Natural killer cell (primary cell): ENCODE data around the gene ARHGAP26. TPM values are rescaled to one million over a fixed set of nuclear protein-coding genes. Genes with fewer than 3 reads are reported as not detected.
A peak's percentile ranks its signal among the peaks of the same experiment; 100 is the strongest.

Experiments
- ATAC-seq, 3 donors: fragments of 150-1000 bp in 2 of 3; fragments of 200-7000 bp in 1 of 3; cut with Tn5 transposase; 1 replicate in 1 of 3; 2 replicates in 2 of 3; pipeline ENCODE4 v1.10.0; 2021; ENCODE audit warnings: mild to moderate bottlenecking in 2 of 3, moderate library complexity in 2 of 3
- DNase-seq, 2 donors: peaks; one replicate each; pipeline versions ENCODE4 v3.0.0 to v3.0.0-alpha.2; 2013 to 2021; ENCODE audit warnings: mixed read lengths in 1 of 2
- H3K27ac ChIP-seq: one replicate; pipeline ENCODE4 v1.5.1; 2013; ENCODE audit warnings: mild to moderate bottlenecking, low read length
- H3K27me3 ChIP-seq: one replicate; pipeline ENCODE4 v1.6.1; 2013; ENCODE audit warnings: low read length; ENCODE audit not compliant: control insufficient read depth, insufficient read depth
- H3K36me3 ChIP-seq: one replicate; pipeline ENCODE4 v1.6.1; 2013; ENCODE audit warnings: low read length; ENCODE audit not compliant: control insufficient read depth, insufficient read depth
- H3K4me1 ChIP-seq: one replicate; pipeline ENCODE4 v1.6.1; 2013; ENCODE audit warnings: low read length; ENCODE audit not compliant: control insufficient read depth, insufficient read depth
- H3K4me3 ChIP-seq: one replicate; pipeline ENCODE4 v1.5.1; 2013; ENCODE audit warnings: low read length
- H3K9me3 ChIP-seq: one replicate; pipeline ENCODE4 v1.6.1; 2013; ENCODE audit warnings: low read length; ENCODE audit not compliant: control insufficient read depth, insufficient read depth
- H3K27ac Mint-ChIP-seq, 2 donors: one replicate each; pipeline ENCODE4 v1.8.0; 2022; ENCODE audit warnings: mild to moderate bottlenecking in 2 of 2, mixed read lengths in 2 of 2, moderate library complexity in 1 of 2
- H3K27me3 Mint-ChIP-seq, 2 donors: one replicate each; pipeline ENCODE4 v1.8.0; 2022; ENCODE audit warnings: low read depth in 2 of 2, mixed read lengths in 2 of 2
- H3K36me3 Mint-ChIP-seq: one replicate; pipeline ENCODE4 v1.8.0; 2022; ENCODE audit warnings: mixed read lengths
- H3K4me1 Mint-ChIP-seq, 2 donors: one replicate each; pipeline ENCODE4 v1.8.0; 2022; ENCODE audit warnings: mixed read lengths in 2 of 2
- H3K4me3 Mint-ChIP-seq: one replicate; pipeline ENCODE4 v1.8.0; 2022; ENCODE audit warnings: mild to moderate bottlenecking, moderate library complexity, mixed read lengths
- H3K9me3 Mint-ChIP-seq, 2 donors: one replicate each; pipeline ENCODE4 v1.8.0; 2022; ENCODE audit warnings: mixed read lengths in 2 of 2
- WGBS: methylation state at CpG from one replicate; pipeline ENCODE4 v1.1.7; 2013; ENCODE audit warnings: missing lambda C conversion rate; ENCODE audit not compliant: insufficient coverage; 5-methylcytosine and 5-hydroxymethylcytosine counted together
- intact Hi-C: fragments of 100-400 bp; cut with micrococcal nuclease; formaldehyde crosslinking; loops from one replicate; pipeline ENCODE4 v1.14.2; 2022
- total RNA-seq, 4 donors: library from RNA; stranded (reverse); fragments of 120-200 nt in 1 of 4; gene quantifications; one replicate each; pipeline versions ENCODE4 v1.2.3 to v1.2.4, GENCODE V29; 2013 to 2022
- TF ChIP-seq, protein P1 (sequence below): fragments of 200-600 bp; IDR thresholded peaks from one replicate; pipeline ENCODE4 v1.8.0; 2022; ENCODE audit warnings: antibody characterized with exemption

ARHGAP26 gene
- total RNA-seq, 3 donors from 2014 or later (not counting 1 experiment from before 2014, with no cell fraction given): 153 to 159 (median 158) TPM

DNA sequence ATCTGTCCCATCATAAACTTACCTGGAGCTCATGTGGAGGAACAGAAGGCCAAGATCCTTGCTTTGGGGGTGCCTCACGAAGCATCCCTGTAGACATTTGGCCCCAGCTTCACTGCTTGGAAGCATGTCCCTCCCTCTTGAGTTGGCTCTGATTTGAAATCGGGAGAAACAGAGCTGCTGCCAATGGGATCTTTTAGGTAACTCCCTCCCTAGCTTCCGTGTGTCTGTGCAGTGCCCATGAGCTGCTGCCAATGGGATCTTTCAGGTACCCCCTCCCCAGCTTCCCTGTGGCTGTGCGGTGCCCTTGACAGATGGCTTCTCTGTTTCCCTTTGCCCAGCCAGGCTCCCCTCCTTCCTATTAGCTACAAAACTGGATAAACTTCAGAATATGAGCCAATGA is 455.3 kb downstream of the ARHGAP26 start:
- Mint-ChIP-seq H3K9me3 (no peaks in the 10 kb centered on the region), H3K4me1 (peaks cover 67 to 68% of the 10 kb centered on the region in 2 donors), H3K27ac (peak overlapping the region; percentile 68 to 95), H3K27me3 (no peaks in the 10 kb centered on the region), H3K36me3 (no peaks in the 10 kb centered on the region), H3K4me3 (no peak overlapping the region)
- ATAC-seq (no peak), DNase-seq (no peak)
- no peaks in the 10 kb centered on the region for H3K9me3 ChIP-seq
- no peaks in the 10 kb centered on the region for H3K27me3 ChIP-seq
- H3K4me1 ChIP-seq: peaks cover 46% of the 10 kb centered on the region
- peaks cover 6% of the 10 kb centered on the region for H3K36me3 ChIP-seq
- H3K27ac ChIP-seq: no peak overlapping the region
- no peak overlapping the region for H3K4me3 ChIP-seq
- TF ChIP-seq, protein P1, sequence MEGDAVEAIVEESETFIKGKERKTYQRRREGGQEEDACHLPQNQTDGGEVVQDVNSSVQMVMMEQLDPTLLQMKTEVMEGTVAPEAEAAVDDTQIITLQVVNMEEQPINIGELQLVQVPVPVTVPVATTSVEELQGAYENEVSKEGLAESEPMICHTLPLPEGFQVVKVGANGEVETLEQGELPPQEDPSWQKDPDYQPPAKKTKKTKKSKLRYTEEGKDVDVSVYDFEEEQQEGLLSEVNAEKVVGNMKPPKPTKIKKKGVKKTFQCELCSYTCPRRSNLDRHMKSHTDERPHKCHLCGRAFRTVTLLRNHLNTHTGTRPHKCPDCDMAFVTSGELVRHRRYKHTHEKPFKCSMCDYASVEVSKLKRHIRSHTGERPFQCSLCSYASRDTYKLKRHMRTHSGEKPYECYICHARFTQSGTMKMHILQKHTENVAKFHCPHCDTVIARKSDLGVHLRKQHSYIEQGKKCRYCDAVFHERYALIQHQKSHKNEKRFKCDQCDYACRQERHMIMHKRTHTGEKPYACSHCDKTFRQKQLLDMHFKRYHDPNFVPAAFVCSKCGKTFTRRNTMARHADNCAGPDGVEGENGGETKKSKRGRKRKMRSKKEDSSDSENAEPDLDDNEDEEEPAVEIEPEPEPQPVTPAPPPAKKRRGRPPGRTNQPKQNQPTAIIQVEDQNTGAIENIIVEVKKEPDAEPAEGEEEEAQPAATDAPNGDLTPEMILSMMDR: no peak
- WGBS: 100% methylated on average over 4 of the region's 4 CpGs
- intact Hi-C loops: loop anchor here (10.0 kb wide), 1 partner anchor 301 kb away; no protein-coding TSS in a partner anchor

DNA sequence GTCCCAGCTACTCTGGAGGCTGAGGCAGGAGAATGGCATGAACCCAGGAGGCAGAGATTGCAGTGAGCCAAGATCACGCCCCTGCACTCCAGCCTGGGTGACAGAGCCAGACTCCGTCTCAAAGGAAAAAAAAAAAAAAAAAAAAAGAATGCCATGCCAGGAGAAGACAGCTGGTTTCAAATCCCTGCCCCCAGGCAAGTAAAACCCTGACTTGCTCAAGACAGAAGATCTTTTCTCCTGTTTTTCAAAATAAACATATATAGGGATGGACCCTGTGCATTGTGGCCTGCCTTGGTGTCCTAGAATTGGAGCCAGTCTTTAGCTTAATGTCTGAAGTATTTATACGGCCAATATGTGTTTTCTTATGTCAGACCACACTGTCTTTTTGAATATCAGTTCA is 456.2 kb downstream of the ARHGAP26 start:
- no peaks in the 10 kb centered on the region for H3K27me3 ChIP-seq
- H3K27me3 Mint-ChIP-seq: no peaks in the 10 kb centered on the region
- no peak overlapping the region for H3K4me3 ChIP-seq
- no peaks in the 10 kb centered on the region for H3K9me3 ChIP-seq
- intact Hi-C loops: loop anchor here (10.0 kb wide), 1 partner anchor 302 kb away; no protein-coding TSS in a partner anchor
- TF ChIP-seq, protein P1: no peak
- H3K4me3 Mint-ChIP-seq: no peak overlapping the region
- peaks cover 67% of the 10 kb centered on the region in 2 donors for H3K4me1 Mint-ChIP-seq
- no peaks in the 10 kb centered on the region for H3K36me3 Mint-ChIP-seq
- DNase-seq (no peak), ATAC-seq (no peak)
- peak overlapping the region in 1 of 2 donors; percentile 95 for H3K27ac Mint-ChIP-seq
- no peaks in the 10 kb centered on the region for H3K9me3 Mint-ChIP-seq
- H3K36me3 ChIP-seq: peaks cover 6% of the 10 kb centered on the region
- WGBS: 85% methylated on average over 3 of the region's 3 CpGs
- peaks cover 48% of the 10 kb centered on the region for H3K4me1 ChIP-seq
- H3K27ac ChIP-seq: no peak overlapping the region

DNA sequence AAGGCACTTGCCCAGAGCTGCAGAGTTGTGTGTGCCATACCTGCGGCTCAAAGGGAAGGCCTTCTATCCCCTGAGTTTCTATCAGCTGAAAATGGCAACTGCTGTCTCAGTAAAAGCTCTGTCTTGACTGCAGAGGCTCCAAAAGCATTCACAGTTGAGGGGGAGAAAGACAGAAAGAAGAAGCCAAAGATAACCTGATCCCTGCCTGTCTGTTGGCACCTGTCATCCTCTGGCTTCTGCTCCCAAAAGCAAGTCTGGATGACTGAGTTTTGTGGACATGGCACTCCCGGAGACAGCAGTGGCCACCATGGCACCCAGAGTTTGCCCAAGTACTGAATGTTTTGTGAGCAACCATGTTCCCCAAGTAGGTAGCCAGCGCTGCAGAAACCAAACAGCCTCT is 456.7 kb downstream of the ARHGAP26 start:
- Histone ChIP-seq H3K9me3 (no peaks in the 10 kb centered on the region), H3K27me3 (no peaks in the 10 kb centered on the region), H3K36me3 (peaks cover 6% of the 10 kb centered on the region), H3K4me1 (peaks cover 43% of the 10 kb centered on the region), H3K4me3 (no peak overlapping the region), H3K27ac (no peak overlapping the region)
- WGBS: 96% methylated on average over 3 of the region's 3 CpGs
- Mint-ChIP-seq H3K36me3 (no peaks in the 10 kb centered on the region), H3K4me1 (peaks cover 62 to 65% of the 10 kb centered on the region in 2 donors), H3K27me3 (no peaks in the 10 kb centered on the region), H3K27ac (peak overlapping the region; percentile 50 to 68), H3K4me3 (no peak overlapping the region), H3K9me3 (no peaks in the 10 kb centered on the region)
- no peak for ATAC-seq
- intact Hi-C loops: loop anchor here (10.0 kb wide), 1 partner anchor 302 kb away; no protein-coding TSS in a partner anchor
- TF ChIP-seq, protein P1: no peak
- DNase-seq: no peak

DNA sequence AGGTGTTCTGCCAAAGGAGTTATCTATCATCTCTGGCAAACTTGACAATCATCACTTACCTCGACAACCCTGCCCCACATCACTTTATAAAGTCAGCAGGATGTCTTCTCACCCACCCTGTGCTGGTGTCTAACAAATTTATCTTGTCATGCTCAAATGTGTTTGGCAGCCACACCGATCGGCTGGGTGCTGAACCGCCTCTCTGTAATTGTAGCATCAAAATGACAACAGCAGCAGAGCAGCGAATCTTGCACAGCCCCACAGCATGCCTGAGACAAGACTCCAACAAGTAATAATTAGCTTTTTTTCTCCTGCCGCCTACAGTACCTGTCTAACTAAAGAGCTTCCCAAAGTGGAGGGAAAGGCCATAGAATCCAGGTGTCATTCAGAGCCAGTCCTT is 457.1 kb downstream of the ARHGAP26 start:
- Histone ChIP-seq H3K27ac (no peak overlapping the region), H3K4me3 (no peak overlapping the region), H3K27me3 (no peaks in the 10 kb centered on the region), H3K4me1 (peaks cover 38% of the 10 kb centered on the region), H3K36me3 (peaks cover 6% of the 10 kb centered on the region), H3K9me3 (no peaks in the 10 kb centered on the region)
- intact Hi-C loops: loop anchor here (10.0 kb wide), 1 partner anchor 302 kb away; no protein-coding TSS in a partner anchor
- peak overlapping the region; percentile 50 to 68 for H3K27ac Mint-ChIP-seq
- WGBS: 66% methylated on average over 6 of the region's 6 CpGs
- ATAC-seq (no peak), DNase-seq (no peak)
- TF ChIP-seq, protein P1: no peak
- no peaks in the 10 kb centered on the region for H3K27me3 Mint-ChIP-seq
- H3K4me1 Mint-ChIP-seq: peaks cover 57 to 63% of the 10 kb centered on the region in 2 donors
- H3K4me3 Mint-ChIP-seq: no peak overlapping the region
- no peaks in the 10 kb centered on the region for H3K9me3 Mint-ChIP-seq
- no peaks in the 10 kb centered on the region for H3K36me3 Mint-ChIP-seq
